ENCODE results near the gene LRRC37A2. TPM values are rescaled to one million over a fixed set of nuclear protein-coding genes. Genes with fewer than 3 reads are reported as not detected.
A peak's percentile ranks its signal among the peaks of the same experiment; 100 is the strongest.
"Not testable (repeated sequence)": the region's sequence is repeated elsewhere in the genome, so short reads cannot be mapped to it uniquely, and the experiment has no call there.

LRRC37A2 gene
- total RNA-seq, 1 experiment from 2014 or later = 8.1 TPM

- intact Hi-C loops (cut with micrococcal nuclease; ENCODE audit: unreplicated experiment); H3K27ac ChIP-seq (ENCODE audit: low read length); H3K36me3 ChIP-seq (ENCODE audit: control insufficient read depth, insufficient read depth, low read length); H3K27me3 ChIP-seq (ENCODE audit: control insufficient read depth, insufficient read depth, low read length); ATAC-seq; POLR2A ChIA-PET; H3K4me1 ChIP-seq (ENCODE audit: control insufficient read depth, insufficient read depth, low read length); DNase-seq (ENCODE audit: low read depth, low spot score); H3K9me3 ChIP-seq (ENCODE audit: control insufficient read depth, insufficient read depth, low read depth, low read length); in situ Hi-C loops (cut with HindIII; ENCODE audit: low pct_unique_long_range_greater_than_20kb, low sequenced_read_pairs); CTCF ChIA-PET; H3K4me3 ChIP-seq (ENCODE audit: low read depth in 2 of 2, low read length in 2 of 2): not testable (repeated sequence)
- BruUV-seq (replicated peaks) = TSS peak; percentile 66
Observed at GRCh38 chr17:46571796-46572195, 59.5 kb downstream of the LRRC37A2 start.

- ATAC-seq = peak; percentile 95
- H3K27ac ChIP-seq (ENCODE audit: low read length) = peak within 1 kb of the TSS; percentile 63; the same call in 1 of the 2 replicates
- intact Hi-C loops (cut with micrococcal nuclease; ENCODE audit: unreplicated experiment) = not testable (repeated sequence)
Observed at GRCh38 chr17:46579083-46580075, 67.1 kb downstream of the LRRC37A2 start, which contains the start of gene ARL17A. Gene ARL17A (minus strand): TSS chr17:46579691. CDS start chr17:46576322, 3,369 bp downstream.

GRCh38 chr17:46580082-46580481 lies 67.8 kb downstream of the LRRC37A2 start:
- peak overlapping the region; percentile 21 to 36 for H3K4me3 ChIP-seq (ENCODE audit: low read depth in 2 of 2, low read length in 2 of 2)
- not testable (repeated sequence) for ATAC-seq

More at GRCh38 chr17:46579083-46580075, 67.1 kb downstream of the LRRC37A2 start, which contains the start of gene ARL17A:
- CTCF ChIA-PET; H3K4me1 ChIP-seq (ENCODE audit: control insufficient read depth, insufficient read depth, low read length); DNase-seq (ENCODE audit: low read depth, low spot score); H3K27me3 ChIP-seq (ENCODE audit: control insufficient read depth, insufficient read depth, low read length); in situ Hi-C loops (cut with HindIII; ENCODE audit: low pct_unique_long_range_greater_than_20kb, low sequenced_read_pairs); POLR2A ChIA-PET; H3K9me3 ChIP-seq (ENCODE audit: control insufficient read depth, insufficient read depth, low read depth, low read length); H3K36me3 ChIP-seq (ENCODE audit: control insufficient read depth, insufficient read depth, low read length): not testable (repeated sequence)
- H3K4me3 ChIP-seq (ENCODE audit: low read depth in 2 of 2, low read length in 2 of 2) = peak within 1 kb of the TSS; percentile 21 to 36
- BruUV-seq (replicated peaks) = TSS peak; percentile 94

DNA sequence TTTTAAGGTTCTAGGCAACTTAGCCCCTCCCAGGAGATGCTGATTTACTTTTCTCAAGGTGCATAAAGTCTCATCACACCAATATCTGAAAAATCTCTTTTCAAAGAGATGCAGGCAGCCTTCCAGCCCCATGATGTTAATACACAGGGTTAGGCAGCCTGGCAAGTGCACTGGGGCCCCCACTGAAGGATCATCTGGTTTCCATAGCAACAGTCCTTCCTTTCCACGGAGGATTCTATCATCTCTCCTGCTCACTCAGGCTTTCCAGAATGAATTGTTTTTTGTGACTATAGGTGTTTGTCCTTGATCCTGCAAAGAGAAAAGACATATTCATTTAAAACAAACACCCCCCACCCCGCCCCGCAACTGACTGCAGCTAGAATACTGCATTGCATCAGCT lies 73.2 kb downstream of the LRRC37A2 start:
- H3K4me3 ChIP-seq (ENCODE audit: low read depth in 2 of 2, low read length in 2 of 2); ATAC-seq; BruUV-seq (replicated peaks); H3K27me3 ChIP-seq (ENCODE audit: control insufficient read depth, insufficient read depth, low read length); CTCF ChIA-PET; H3K36me3 ChIP-seq (ENCODE audit: control insufficient read depth, insufficient read depth, low read length); POLR2A ChIA-PET; in situ Hi-C loops (cut with HindIII; ENCODE audit: low pct_unique_long_range_greater_than_20kb, low sequenced_read_pairs); H3K4me1 ChIP-seq (ENCODE audit: control insufficient read depth, insufficient read depth, low read length); H3K9me3 ChIP-seq (ENCODE audit: control insufficient read depth, insufficient read depth, low read depth, low read length); H3K27ac ChIP-seq (ENCODE audit: low read length); DNase-seq (ENCODE audit: low read depth, low spot score); intact Hi-C loops (cut with micrococcal nuclease; ENCODE audit: unreplicated experiment): not testable (repeated sequence)

More at GRCh38 chr17:46580082-46580481, 67.8 kb downstream of the LRRC37A2 start:
- H3K36me3 ChIP-seq (ENCODE audit: control insufficient read depth, insufficient read depth, low read length); intact Hi-C loops (cut with micrococcal nuclease; ENCODE audit: unreplicated experiment); in situ Hi-C loops (cut with HindIII; ENCODE audit: low pct_unique_long_range_greater_than_20kb, low sequenced_read_pairs); H3K27me3 ChIP-seq (ENCODE audit: control insufficient read depth, insufficient read depth, low read length); POLR2A ChIA-PET; H3K9me3 ChIP-seq (ENCODE audit: control insufficient read depth, insufficient read depth, low read depth, low read length); CTCF ChIA-PET; DNase-seq (ENCODE audit: low read depth, low spot score); H3K4me1 ChIP-seq (ENCODE audit: control insufficient read depth, insufficient read depth, low read length): not testable (repeated sequence)
- BruUV-seq (replicated peaks) = TSS peak; percentile 99
- peak overlapping the region; percentile 63; the same call in 1 of the 2 replicates for H3K27ac ChIP-seq (ENCODE audit: low read length)

GRCh38 chr17:46590157-46591146 lies 78.2 kb downstream of the LRRC37A2 start, which contains the start of gene NSF:
Gene NSF (plus strand): TSS chr17:46590669. CDS start chr17:46590776, 107 bp downstream.
- CTCF ChIA-PET; BruUV-seq (replicated peaks); intact Hi-C loops (cut with micrococcal nuclease; ENCODE audit: unreplicated experiment); H3K27me3 ChIP-seq (ENCODE audit: control insufficient read depth, insufficient read depth, low read length); H3K4me3 ChIP-seq (ENCODE audit: low read depth in 2 of 2, low read length in 2 of 2); H3K27ac ChIP-seq (ENCODE audit: low read length); DNase-seq (ENCODE audit: low read depth, low spot score); in situ Hi-C loops (cut with HindIII; ENCODE audit: low pct_unique_long_range_greater_than_20kb, low sequenced_read_pairs); H3K4me1 ChIP-seq (ENCODE audit: control insufficient read depth, insufficient read depth, low read length); H3K36me3 ChIP-seq (ENCODE audit: control insufficient read depth, insufficient read depth, low read length); H3K9me3 ChIP-seq (ENCODE audit: control insufficient read depth, insufficient read depth, low read depth, low read length); POLR2A ChIA-PET: not testable (repeated sequence)
- peak; percentile 97 for ATAC-seq

DNA sequence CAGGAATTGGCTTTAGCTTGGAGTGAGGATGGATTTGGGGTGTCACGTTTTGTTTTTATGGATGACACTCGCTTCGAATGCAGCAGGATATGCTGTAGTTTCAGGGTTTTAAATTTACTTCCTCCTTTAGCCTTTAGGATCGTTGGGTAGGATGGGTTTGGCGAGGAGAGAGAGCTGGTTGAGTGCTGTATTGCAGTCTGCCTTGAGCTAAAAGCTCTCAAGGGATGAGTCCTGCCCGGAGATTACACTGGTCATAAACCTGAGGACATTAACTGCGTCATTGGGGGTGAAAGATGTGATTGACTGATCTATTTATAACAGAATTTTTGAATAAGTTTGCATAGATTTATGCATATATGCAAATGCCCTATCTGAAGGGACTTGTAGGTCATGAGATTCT lies 79.1 kb downstream of the LRRC37A2 start:
- in situ Hi-C loops (cut with HindIII; ENCODE audit: low pct_unique_long_range_greater_than_20kb, low sequenced_read_pairs); BruUV-seq (replicated peaks); H3K4me3 ChIP-seq (ENCODE audit: low read depth in 2 of 2, low read length in 2 of 2); DNase-seq (ENCODE audit: low read depth, low spot score); CTCF ChIA-PET; H3K36me3 ChIP-seq (ENCODE audit: control insufficient read depth, insufficient read depth, low read length); H3K27me3 ChIP-seq (ENCODE audit: control insufficient read depth, insufficient read depth, low read length); H3K4me1 ChIP-seq (ENCODE audit: control insufficient read depth, insufficient read depth, low read length); POLR2A ChIA-PET; H3K27ac ChIP-seq (ENCODE audit: low read length); intact Hi-C loops (cut with micrococcal nuclease; ENCODE audit: unreplicated experiment); H3K9me3 ChIP-seq (ENCODE audit: control insufficient read depth, insufficient read depth, low read depth, low read length): not testable (repeated sequence)
- peak; percentile 37; the same call in 1 of the 2 replicates for ATAC-seq
